Activated CD4-positive, alpha-beta T cell treated with anti-CD3 and anti-CD28 coated beads for 1 hour (primary cell): ENCODE data around the gene HOOK2.
A peak's percentile ranks its signal among the peaks of the same experiment; 100 is the strongest.
"Not testable (repeated sequence)": the region's sequence is repeated elsewhere in the genome, so short reads cannot be mapped to it uniquely, and the experiment has no call there.

Experiments used
- DNase-seq: peaks from one replicate; pipeline ENCODE4 v3.0.0-alpha.2; 2020

Gene HOOK2

DNA sequence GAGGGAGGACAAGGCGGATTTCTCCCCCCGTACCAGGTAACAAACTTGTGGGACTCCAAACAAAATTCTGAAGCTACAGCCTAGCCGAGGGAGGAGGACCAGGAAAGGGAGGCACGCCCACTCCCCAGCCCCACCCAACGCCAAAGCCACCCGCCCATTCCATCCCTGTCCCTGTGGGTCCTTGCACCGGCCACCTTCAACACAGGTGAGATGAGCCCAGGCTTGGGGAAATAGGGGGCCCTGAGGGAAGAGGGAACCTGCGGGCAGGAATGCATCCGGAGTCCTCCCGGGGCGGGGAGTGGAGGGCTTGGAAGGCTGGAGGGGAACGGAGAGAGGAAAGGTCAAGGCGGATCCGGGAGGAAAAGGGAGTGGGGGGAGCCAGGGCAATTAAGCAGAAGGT is 23.7 kb downstream of the HOOK2 start, which contains the start of gene BEST2:
Gene BEST2 (plus strand): TSS at position 157 of the 400 bp plus-strand sequence. CDS start 802 bp downstream, outside the sequence.
- DNase-seq = no peak

DNA sequence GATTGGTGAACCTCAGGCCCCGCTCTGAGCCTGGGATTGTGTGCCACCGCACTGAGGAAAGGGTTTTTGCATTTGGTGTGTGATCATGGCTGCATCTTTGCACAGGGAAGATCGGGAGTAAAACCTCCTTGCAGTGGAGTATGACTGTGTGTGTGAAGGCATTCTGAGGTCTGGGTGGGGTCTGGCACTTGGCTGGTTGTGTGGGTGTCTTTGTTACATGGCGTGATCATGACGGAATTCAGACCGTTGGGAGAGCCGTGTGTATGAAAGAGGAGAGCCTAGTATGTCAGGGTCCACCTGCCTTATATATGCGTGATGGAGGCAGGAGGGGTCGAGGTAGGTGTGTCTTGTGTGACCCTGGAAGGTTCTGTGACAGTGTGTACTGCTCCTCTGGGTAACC is 24.5 kb downstream of the HOOK2 start:
- DNase-seq = no peak

- no peak for DNase-seq
Observed at GRCh38 chr19:12749938-12750521, 25.3 kb downstream of the HOOK2 start.

- DNase-seq = no peak
Observed at GRCh38 chr19:12748489-12748888, 26.9 kb downstream of the HOOK2 start.

GRCh38 chr19:12745166-12745897 is 30.0 kb downstream of the HOOK2 start:
- no peak for DNase-seq

- no peak for DNase-seq
Observed at GRCh38 chr19:12737835-12738351, 37.5 kb downstream of the HOOK2 start.

DNA sequence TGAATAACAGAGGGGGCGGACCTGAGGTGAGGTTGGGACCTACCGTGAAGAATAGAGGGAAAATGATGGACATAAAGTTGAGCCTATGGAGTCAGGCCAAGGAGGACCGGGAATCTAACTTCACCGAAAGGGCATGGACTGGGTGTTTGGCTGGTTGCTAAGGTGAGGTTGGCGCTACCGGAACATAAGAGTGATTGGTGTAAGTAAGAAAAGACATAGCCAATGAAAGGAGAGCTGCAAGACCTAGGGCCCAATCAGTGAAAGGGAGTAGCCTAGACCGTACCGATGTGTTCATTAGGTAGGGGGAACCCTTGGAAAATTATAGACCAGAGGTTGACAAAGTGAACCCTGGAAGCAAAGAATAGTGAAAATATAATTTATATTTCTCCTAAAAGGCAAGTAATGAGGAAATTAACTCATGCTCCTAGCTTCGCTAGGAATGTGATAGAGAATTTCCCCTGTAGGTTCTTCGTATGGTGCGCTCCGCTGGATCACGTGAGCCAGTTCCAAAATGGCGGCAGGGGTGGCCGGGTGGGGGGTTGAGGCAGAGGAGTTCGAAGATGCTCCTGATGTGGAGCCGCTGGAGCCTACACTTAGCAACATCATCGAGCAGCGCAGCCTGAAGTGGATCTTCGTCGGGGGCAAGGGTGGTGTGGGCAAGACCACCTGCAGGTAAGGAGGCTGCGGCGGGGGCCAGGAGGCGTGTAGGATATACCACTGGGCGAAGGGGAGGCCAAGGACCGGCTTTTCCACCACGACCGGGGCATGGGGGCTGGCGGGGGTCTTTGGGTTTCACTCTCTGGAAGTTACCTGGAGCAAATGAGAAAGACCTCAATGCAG is 38.1 kb downstream of the HOOK2 start, which contains the start of gene GET3:
Gene GET3 (plus strand): TSS at position 503 of the 840 bp plus-strand sequence. CDS start 9 bp downstream, at position 512.
- peak; percentile 62 for DNase-seq

- no peak for DNase-seq
Observed at GRCh38 chr19:12733369-12734214, 41.8 kb downstream of the HOOK2 start.

DNA sequence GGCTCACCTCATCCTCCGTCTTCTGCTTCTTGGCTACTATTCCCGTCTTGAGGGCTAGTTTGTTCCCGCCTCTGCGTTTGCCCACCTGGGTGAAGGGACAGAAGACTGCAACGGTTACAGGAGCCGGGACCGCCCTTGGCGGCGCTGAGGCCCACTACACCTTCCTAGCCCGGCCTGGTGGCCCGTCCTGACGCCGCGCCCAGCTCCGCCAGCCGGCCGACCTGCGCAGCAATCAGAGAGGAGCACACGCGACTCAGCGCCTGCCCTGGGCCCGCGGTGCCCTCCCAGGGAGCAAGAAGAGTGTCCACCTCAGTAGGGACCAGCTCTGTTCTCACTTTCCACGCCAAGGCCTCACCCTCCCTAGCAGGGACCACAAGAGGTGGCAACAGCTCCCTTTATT is 44.0 kb downstream of the HOOK2 start:
- no peak for DNase-seq

GRCh38 chr19:12730064-12730463 is 45.3 kb downstream of the HOOK2 start:
- DNase-seq = no peak

DNA sequence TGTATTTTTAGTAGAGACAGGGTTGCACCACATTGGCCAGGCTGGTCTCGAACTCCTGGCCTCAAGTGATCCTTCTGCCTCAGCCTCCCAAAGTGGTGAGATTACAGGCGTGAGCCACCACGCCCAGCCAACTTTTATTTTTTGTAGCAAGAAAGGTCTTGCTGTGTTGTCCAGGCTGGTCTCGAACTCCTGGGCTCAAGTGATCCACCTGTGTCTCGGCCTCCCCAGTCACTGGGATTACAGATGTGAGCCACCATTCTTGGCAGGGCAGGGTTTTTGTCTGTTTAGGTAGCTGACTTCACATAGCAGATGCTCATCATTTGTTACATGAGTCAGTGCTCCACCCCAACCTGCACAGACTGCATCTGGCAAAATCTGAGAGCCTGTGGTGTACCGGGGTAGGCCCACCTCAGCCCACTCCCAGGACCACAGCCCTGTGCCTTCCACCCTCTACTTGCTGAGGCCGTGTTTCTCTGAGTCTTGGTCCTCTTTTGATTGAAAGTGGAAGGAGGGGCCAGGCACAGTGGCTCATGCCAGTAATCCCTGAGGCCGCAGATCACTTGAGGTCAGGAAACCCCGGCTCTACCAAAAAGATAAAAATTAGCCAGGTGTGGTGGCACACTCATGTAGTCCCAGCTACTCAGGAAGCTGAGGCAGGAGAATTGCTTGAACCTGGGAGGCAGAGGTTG is 47.5 kb downstream of the HOOK2 start:
- no peak for DNase-seq

DNA sequence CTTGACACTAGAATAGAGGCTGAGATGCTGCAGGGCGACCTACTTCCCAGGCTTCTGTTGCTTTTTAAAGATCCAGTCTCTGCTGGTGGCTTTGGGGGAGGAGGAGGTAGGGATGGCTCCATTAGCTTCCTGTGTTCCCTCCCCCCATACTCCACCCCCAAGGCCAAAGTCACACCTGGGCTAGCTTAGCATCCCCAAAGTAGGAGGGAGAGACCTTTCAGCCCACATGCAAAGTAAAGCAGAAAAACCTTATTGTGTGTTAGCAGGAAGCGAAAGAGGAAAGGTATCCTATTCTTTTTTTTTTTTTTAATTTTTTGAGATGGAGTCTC is 48.4 kb downstream of the HOOK2 start:
- no peak for DNase-seq

DNA sequence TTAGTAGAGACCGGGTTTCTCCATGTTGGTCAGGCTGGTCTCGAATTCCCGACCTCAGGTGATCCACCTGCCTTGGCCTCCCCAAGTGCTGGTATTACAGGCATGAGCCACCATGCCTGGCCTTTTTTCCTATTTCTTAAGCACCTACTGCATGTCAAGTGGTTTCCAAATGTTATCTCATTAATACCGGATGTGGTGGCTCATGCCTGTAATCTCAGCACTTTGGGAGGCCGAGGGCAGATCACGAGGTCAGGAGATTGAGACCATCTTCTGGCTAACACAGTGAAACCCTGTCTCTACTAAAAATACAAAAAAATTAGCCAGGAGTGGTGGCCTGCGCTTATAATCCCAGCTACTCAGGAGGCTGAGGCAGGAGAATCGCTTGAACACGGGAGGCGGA is 49.7 kb downstream of the HOOK2 start:
- DNase-seq = not testable (repeated sequence)

GRCh38 chr19:12723641-12724426 is 51.5 kb downstream of the HOOK2 start, which contains the start of gene TNPO2:
TNPO2 (minus strand) TSS chr19:12723932; CDS start chr19:12720977, 2,955 bp downstream.
- DNase-seq = peak; percentile 51

DNA sequence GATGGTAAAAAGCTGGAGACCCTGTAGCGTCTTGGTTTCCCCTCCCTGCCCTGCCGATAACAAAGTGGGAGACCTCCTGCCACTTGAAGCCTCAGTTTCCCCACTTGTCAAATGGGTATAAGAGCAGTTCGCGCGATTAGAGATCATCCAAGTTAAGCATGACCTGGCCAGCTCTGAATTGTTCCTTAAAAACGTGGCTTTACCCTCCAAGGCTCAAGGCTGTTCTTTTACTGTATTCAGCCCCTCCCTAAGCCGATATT is 52.0 kb downstream of the HOOK2 start:
- no peak for DNase-seq

- peak; percentile 87 for DNase-seq
Observed at GRCh38 chr19:12722566-12723380, 52.6 kb downstream of the HOOK2 start.

- peak; percentile 33 for DNase-seq
Observed at GRCh38 chr19:12721656-12722565, 53.4 kb downstream of the HOOK2 start.

GRCh38 chr19:12720851-12721655 is 54.3 kb downstream of the HOOK2 start:
- no peak for DNase-seq
